HepG2 (cell line): ENCODE data around the gene PKP3. TPM values are rescaled to one million over a fixed set of nuclear protein-coding genes. Genes with fewer than 3 reads are reported as not detected.

Source experiments
- ETV6 ChIP-seq: sonication (generic); formaldehyde crosslinking; conservative IDR thresholded peaks from 2 replicates; pipeline ENCODE4 v1.4.0; 2020; ENCODE audit warnings: missing genetic modification reagents
- HINFP ChIP-seq: sonication (generic); formaldehyde crosslinking; IDR thresholded peaks from 2 replicates; pipeline ENCODE4 v1.4.0; 2020; ENCODE audit warnings: low read depth, mild to moderate bottlenecking, missing genetic modification reagents
- HOXA9 ChIP-seq: sonication (generic); formaldehyde crosslinking; IDR thresholded peaks from 2 replicates; pipeline ENCODE4 v1.8.1; 2022; ENCODE audit warnings: missing genetic modification reagents, mild to moderate bottlenecking, moderate library complexity, borderline replicate concordance
- HOXD1 ChIP-seq: sonication (generic); formaldehyde crosslinking; IDR thresholded peaks from 2 replicates; pipeline ENCODE4 v1.5.0; 2020; ENCODE audit warnings: missing genetic modification reagents
- JDP2 ChIP-seq: sonication (generic); formaldehyde crosslinking; IDR thresholded peaks from 2 replicates; pipeline ENCODE4 v1.8.1; 2022; ENCODE audit warnings: missing genetic modification reagents, borderline replicate concordance
- JUND ChIP-seq: sonication (generic); formaldehyde crosslinking; IDR thresholded peaks from 2 replicates; pipeline ENCODE4 v1.8.0; 2022; ENCODE audit warnings: mild to moderate bottlenecking, missing genetic modification reagents
- KDM2A ChIP-seq: sonication (generic); formaldehyde crosslinking; IDR thresholded peaks from 2 replicates; pipeline ENCODE4 v1.4.0; 2020; ENCODE audit warnings: low read depth, missing genetic modification reagents, borderline replicate concordance
- MIER2 ChIP-seq: IDR thresholded peaks from 2 replicates; pipeline ENCODE4 v1.6.1; 2016; ENCODE audit warnings: missing biosample characterization, missing genetic modification reagents
- NFAT5 ChIP-seq: sonication (generic); formaldehyde crosslinking; IDR thresholded peaks from 2 replicates; pipeline ENCODE4 v1.4.0; 2020; ENCODE audit warnings: missing genetic modification reagents
- NFIC ChIP-seq: IDR thresholded peaks from 2 replicates; pipeline ENCODE4 v1.6.1; 2012; ENCODE audit warnings: mild to moderate bottlenecking, low read length, inconsistent platforms
- ONECUT2 ChIP-seq: sonication (generic); formaldehyde crosslinking; IDR thresholded peaks from 2 replicates; pipeline ENCODE4 v1.4.0; 2020; ENCODE audit warnings: missing genetic modification reagents
- PPARG ChIP-seq: conservative IDR thresholded peaks from 2 replicates; pipeline ENCODE4 v1.6.1; 2016; ENCODE audit warnings: missing biosample characterization, missing genetic modification reagents
- REPIN1 ChIP-seq: sonication (generic); formaldehyde crosslinking; IDR thresholded peaks from 2 replicates; pipeline ENCODE4 v1.8.0; 2022; ENCODE audit warnings: missing genetic modification reagents, low read depth, mild to moderate bottlenecking, borderline replicate concordance
- SNRNP70 ChIP-seq: fragments of 200-400 bp; formaldehyde crosslinking; IDR thresholded peaks from 2 replicates; pipeline ENCODE4 v1.6.1; 2017; ENCODE audit warnings: mild to moderate bottlenecking, low read depth, low read length, moderate library complexity
- STAT5B ChIP-seq: sonication (generic); formaldehyde crosslinking; IDR thresholded peaks from 2 replicates; pipeline ENCODE4 v1.4.0; 2020; ENCODE audit warnings: missing genetic modification reagents
- TSC22D2 ChIP-seq: sonication (generic); formaldehyde crosslinking; IDR thresholded peaks from 2 replicates; pipeline ENCODE4 v1.5.1; 2020; ENCODE audit warnings: missing genetic modification reagents, mild to moderate bottlenecking, borderline replicate concordance
- ZBTB20 ChIP-seq: sonication (generic); formaldehyde crosslinking; IDR thresholded peaks from 2 replicates; pipeline ENCODE4 v1.8.1; 2023; ENCODE audit warnings: missing genetic modification reagents, low read depth, mild to moderate bottlenecking, borderline replicate concordance
- ZC3H4 ChIP-seq: sonication (generic); formaldehyde crosslinking; IDR thresholded peaks from 2 replicates; pipeline ENCODE4 v1.4.0; 2020; ENCODE audit warnings: missing genetic modification reagents, borderline replicate concordance
- ZNF264 ChIP-seq: sonication (generic); formaldehyde crosslinking; IDR thresholded peaks from 2 replicates; pipeline ENCODE4 v1.4.0; 2020; ENCODE audit warnings: missing genetic modification reagents
- ZNF552 ChIP-seq: sonication (generic); formaldehyde crosslinking; IDR thresholded peaks from 2 replicates; pipeline ENCODE4 v1.9.0; 2022; ENCODE audit warnings: missing genetic modification reagents, mild to moderate bottlenecking, borderline replicate concordance
- ZNF577 ChIP-seq: sonication (generic); formaldehyde crosslinking; IDR thresholded peaks from 2 replicates; pipeline ENCODE4 v1.4.0; 2020; ENCODE audit warnings: mild to moderate bottlenecking, low read depth, missing genetic modification reagents, borderline replicate concordance
- ZNF607 ChIP-seq: sonication (generic); formaldehyde crosslinking; IDR thresholded peaks from 2 replicates; pipeline ENCODE4 v1.5.1; 2020; ENCODE audit warnings: missing genetic modification reagents, mild to moderate bottlenecking, borderline replicate concordance
- polyA plus RNA-seq, 8 experiments: library from polyadenylated mRNA; depleted of rRNA in 3 of 8; stranded (reverse) in 7 of 8; unstranded in 1 of 8; fragments of >200 nt; fragmentation: Illumina TruSeq in 4 of 8; extraction: Trizol in 4 of 8; gene quantifications; 2 replicates each; pipeline versions ENCODE4 v1.2.1 to v1.2.3, GENCODE V29; 2011 to 2016; ENCODE audit warnings: low read depth in 4 of 8, missing spikeins in 1 of 8, mixed read lengths in 1 of 8; ENCODE audit not compliant: insufficient read depth in 1 of 8
- total RNA-seq, 5 experiments: library from RNA; depleted of rRNA; stranded (reverse); fragments of >200 nt; fragmentation: Illumina TruSeq; extraction: Trizol; gene quantifications; 2 replicates each; pipeline ENCODE4 v1.2.3, GENCODE V29; 2016; ENCODE audit warnings: low read depth in 1 of 5
- TF ChIP-seq, protein P1 (sequence below): sonication (generic); formaldehyde crosslinking; conservative IDR thresholded peaks from 2 replicates; pipeline ENCODE4 v1.8.0; 2022; ENCODE audit warnings: low read depth, missing genetic modification reagents

Gene PKP3
- total and polyA plus RNA-seq, 2 of the 13 experiments (the other 11 are each of a cell fraction or from before 2014, with no cell fraction given): 18.0 to 28.7 TPM

DNA sequence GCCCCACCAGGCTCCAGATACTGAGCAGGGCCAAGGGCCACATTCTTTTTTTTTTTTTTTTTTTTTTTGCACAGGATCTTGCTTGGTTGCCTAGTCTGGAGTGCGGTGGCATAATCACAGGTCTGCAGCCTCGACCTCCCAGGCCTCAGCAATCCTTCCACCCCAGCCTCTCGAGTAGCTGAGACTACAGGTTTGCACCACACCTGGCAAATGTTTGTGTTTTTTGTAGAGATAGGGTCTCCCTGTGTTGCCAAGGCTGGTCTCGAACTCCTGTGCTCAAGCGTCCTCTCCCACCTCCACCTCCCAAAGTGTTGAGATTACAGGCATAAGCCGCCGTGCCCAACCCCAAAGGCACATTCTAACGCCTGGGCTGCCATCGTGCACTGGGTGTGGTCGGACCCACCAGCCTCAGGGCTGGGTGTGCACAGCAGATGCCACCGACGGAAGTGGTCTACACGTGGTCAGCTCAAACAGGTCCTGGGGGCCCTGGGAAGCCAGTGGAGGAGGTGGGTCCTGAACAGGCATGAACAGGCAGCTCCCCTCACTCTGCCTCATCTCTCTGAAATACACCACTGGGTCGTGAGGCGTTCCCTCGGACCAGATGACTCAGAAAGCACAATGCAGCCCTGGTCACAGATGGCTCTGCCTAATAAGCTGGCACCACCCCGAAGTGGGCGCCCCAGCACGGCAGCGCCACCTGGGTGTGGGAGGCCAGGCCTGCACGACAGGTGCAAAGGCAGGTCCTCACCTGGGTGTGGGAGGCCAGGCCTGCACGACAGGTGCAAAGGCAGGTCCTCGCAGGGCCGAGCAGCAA lies 29.9 kb upstream of the PKP3 start (continued):
- TF ChIP-seq NFAT5 (no peak), ZC3H4 (CRISPR knock-in tag) (no peak), HINFP (CRISPR knock-in tag) (no peak), NFIC (no peak), PPARG (no peak), ZNF607 (CRISPR knock-in tag) (no peak), TSC22D2 (CRISPR knock-in tag) (no peak), ONECUT2 (CRISPR knock-in tag) (no peak), ZNF577 (CRISPR knock-in tag) (no peak), HOXD1 (CRISPR knock-in tag) (no peak), JDP2 (no peak), STAT5B (CRISPR knock-in tag) (no peak), ETV6 (CRISPR knock-in tag) (no peak), ZNF264 (no peak), MIER2 (CRISPR knock-in tag) (no peak), KDM2A (CRISPR knock-in tag) (peak; percentile 72), REPIN1 (CRISPR knock-in tag) (no peak), SNRNP70 (no peak), HOXA9 (CRISPR knock-in tag) (no peak), JUND (CRISPR knock-in tag) (0 out of 2 replicates have a peak, but pooled peaks have one; percentile 30), ZNF552 (CRISPR knock-in tag) (no peak), ZBTB20 (CRISPR knock-in tag) (no peak)
- TF ChIP-seq, protein P1, sequence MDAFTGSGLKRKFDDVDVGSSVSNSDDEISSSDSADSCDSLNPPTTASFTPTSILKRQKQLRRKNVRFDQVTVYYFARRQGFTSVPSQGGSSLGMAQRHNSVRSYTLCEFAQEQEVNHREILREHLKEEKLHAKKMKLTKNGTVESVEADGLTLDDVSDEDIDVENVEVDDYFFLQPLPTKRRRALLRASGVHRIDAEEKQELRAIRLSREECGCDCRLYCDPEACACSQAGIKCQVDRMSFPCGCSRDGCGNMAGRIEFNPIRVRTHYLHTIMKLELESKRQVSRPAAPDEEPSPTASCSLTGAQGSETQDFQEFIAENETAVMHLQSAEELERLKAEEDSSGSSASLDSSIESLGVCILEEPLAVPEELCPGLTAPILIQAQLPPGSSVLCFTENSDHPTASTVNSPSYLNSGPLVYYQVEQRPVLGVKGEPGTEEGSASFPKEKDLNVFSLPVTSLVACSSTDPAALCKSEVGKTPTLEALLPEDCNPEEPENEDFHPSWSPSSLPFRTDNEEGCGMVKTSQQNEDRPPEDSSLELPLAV: no peak
